Spleen (tissue), 13 donors: Measurements from ENCODE around the gene C7. TPM values are rescaled to one million over a fixed set of nuclear protein-coding genes. Genes with fewer than 3 reads are reported as not detected.
A peak's percentile ranks its signal among the peaks of the same experiment; 100 is the strongest.
"Not testable (repeated sequence)": the region's sequence is repeated elsewhere in the genome, so short reads cannot be mapped to it uniquely, and the experiment has no call there.

Source experiments
- DNase-seq: peaks from one replicate; pipeline ENCODE4 v3.0.0-alpha.2; 2020
- H3K27ac ChIP-seq, 8 donors: fragments of 200-600 bp; sonication (generic) in 7 of 8; 1 replicate in 4 of 8; 2 replicates in 4 of 8; pipeline versions ENCODE4 v1.5.0 to v1.8.0; 2016 to 2021; ENCODE audit warnings: inconsistent platforms in 4 of 8, mild to moderate bottlenecking in 4 of 8, moderate library complexity in 1 of 8
- H3K27me3 ChIP-seq, 7 donors: fragments of 200-600 bp; sonication (generic) in 6 of 7; replicated peaks in 1 of 7; 1 replicate in 4 of 7; 2 replicates in 3 of 7; pipeline versions ENCODE4 v1.5.0 to v1.8.0; 2016 to 2021; ENCODE audit warnings: inconsistent platforms in 3 of 7, mild to moderate bottlenecking in 1 of 7
- H3K36me3 ChIP-seq, 6 donors: fragments of 200-600 bp; sonication (generic) in 5 of 6; 1 replicate in 4 of 6; 2 replicates in 2 of 6; pipeline versions ENCODE4 v1.5.0 to v1.8.0; 2016 to 2021; ENCODE audit warnings: inconsistent platforms in 2 of 6
- H3K4me1 ChIP-seq, 6 donors: fragments of 200-600 bp; sonication (generic) in 5 of 6; 1 replicate in 3 of 6; 2 replicates in 3 of 6; pipeline versions ENCODE4 v1.5.0 to v1.8.0; 2016 to 2021; ENCODE audit warnings: inconsistent platforms in 3 of 6
- H3K4me3 ChIP-seq, 8 donors: fragments of 200-600 bp; sonication (generic) in 7 of 8; 1 replicate in 4 of 8; 2 replicates in 4 of 8; pipeline versions ENCODE4 v1.5.0 to v1.8.0; 2016 to 2021; ENCODE audit warnings: inconsistent platforms in 4 of 8, mild to moderate bottlenecking in 4 of 8, moderate library complexity in 2 of 8
- H3K9me3 ChIP-seq, 8 donors: fragments of 200-600 bp; sonication (generic) in 7 of 8; 1 replicate in 4 of 8; 2 replicates in 4 of 8; pipeline versions ENCODE4 v1.5.0 to v1.8.0; 2016 to 2021; ENCODE audit warnings: inconsistent platforms in 4 of 8
- CTCF ChIP-seq, 11 experiments: fragments of 200-600 bp in 7 of 11; fragments of 450-650 bp in 4 of 11; sonication (generic) in 4 of 11; IDR thresholded peaks in 8 of 11; conservative IDR thresholded peaks in 3 of 11; 1 replicate in 7 of 11; 2 replicates in 4 of 11; pipeline versions ENCODE4 v1.4.0 to v1.8.0; 2016 to 2021; ENCODE audit warnings: antibody characterized with exemption in 11 of 11, inconsistent platforms in 4 of 11, mild to moderate bottlenecking in 1 of 11
- POLR2A ChIP-seq, 3 donors: fragments of 450-650 bp; IDR thresholded peaks; one replicate each; pipeline ENCODE4 v1.5.1; 2017; ENCODE audit warnings: antibody characterized with exemption in 3 of 3, mild to moderate bottlenecking in 1 of 3
- POLR2AphosphoS5 ChIP-seq, 3 donors: sonication (generic); formaldehyde crosslinking; IDR thresholded peaks; one replicate each; pipeline ENCODE4 v1.5.1; 2017; ENCODE audit warnings: antibody characterized with exemption in 3 of 3
- WGBS, 5 donors: extraction: QIAGEN DNeasy Blood & Tissue Kit in 3 of 5; methylation state at CpG; one replicate each; pipeline versions ENCODE4 v1.1.5 to v1.1.7; 2013 to 2018; 5-methylcytosine and 5-hydroxymethylcytosine counted together
- intact Hi-C: fragments of 100-400 bp; cut with DNase I; formaldehyde crosslinking; loops from one replicate; pipeline ENCODE4 v1.15.0; 2023; ENCODE audit warnings: low total_unique reads
- long read RNA-seq, 2 donors: transcript quantifications; one replicate each; lab custom pipeline, GENCODE V29; 2026
- polyA plus RNA-seq, 3 donors: library from polyadenylated mRNA; stranded (reverse); fragments of 200-250 nt; gene quantifications; one replicate each; pipeline ENCODE4 v1.2.1, GENCODE V29; 2013
- total RNA-seq, 7 donors: library from RNA; depleted of rRNA in 3 of 7; stranded (reverse); fragments of >200 nt in 3 of 7; fragmentation: NEBNext Ultra II Directional in 4 of 7; extraction: Animal tissue kit (Norgen Biotek cat#: 25700) in 4 of 7; gene quantifications; one replicate each; pipeline versions ENCODE4 v1.1.0 to v1.2.1, GENCODE V29; 2016 to 2021
- donor health status: healthy with polysubstance abuse.
- donor health status: DM: no; HTN: no; CAD: no; lungs with moderate emphysema.
- donor health status: DM: no; HTN: no; CAD: no.
- donor health status: Bipolar disorder and iron deficiency.
- donor health status: healthy.
- donor health status: DM: no; HTN: no; CAD: no.
- donor health status: DM: yes; HTN: yes; CAD: no.

C7 gene
- total RNA-seq (100 to 1,000 TPM in 5 of 7 donors, 10 to 100 TPM in 2; 65.0 to 867 (median 344) TPM), polyA plus RNA-seq (10 to 100 TPM; 19.0 to 53.2 (median 32.8) TPM)
- long read RNA-seq, donor 1: 0 reads
- long read RNA-seq, donor 2, full-length matches to known transcripts: 5 of 5 reads
- long read RNA-seq, donor 2, partial matches to known transcripts: 0 of 5 reads
- long read RNA-seq, donor 2, other reads (novel, unspliced or antisense): 0 of 5 reads

- Histone ChIP-seq H3K4me1 (peaks cover 3 to 12% (median 10%) of the 10 kb centered on the region in 6 donors), H3K4me3 (peak within 1 kb of the TSS in 5 of 8 donors; percentile 28 to 57 (median 33)), H3K27ac (peak within 1 kb of the TSS in 5 of 8 donors; percentile 12 to 56 (median 34)), H3K36me3 (no peaks in the 10 kb centered on the region), H3K27me3 (peaks cover 0 to 5% (median 0%) of the 10 kb centered on the region in 7 donors), H3K9me3 (no peaks in the 10 kb centered on the region)
- 25 to 40% (median 27%) methylated on average over 3 of the region's 3 CpGs for WGBS, 5 donors
- intact Hi-C loops: no loop called here
- no peak for TF ChIP-seq CTCF (IDR thresholded peaks at IDR 0.05 in 8 of 11, conservative IDR thresholded peaks at IDR 0.05 in 3 of 11)
- TF ChIP-seq POLR2A (IDR thresholded peaks at IDR 0.05): peak in 1 of 3 donors; percentile 66
- peak in 1 of 3 donors; percentile 54 for TF ChIP-seq POLR2AphosphoS5 (IDR thresholded peaks at IDR 0.05)
- DNase-seq: no peak
Measured at GRCh38 chr5:40909264-40909663, at the start of gene C7. Gene C7 (plus strand): TSS chr5:40909497. CDS start chr5:40909611, 114 bp downstream.

- H3K27me3 ChIP-seq: no peaks in the 10 kb centered on the region
- H3K36me3 ChIP-seq: peaks cover 0 to 6% (median 0%) of the 10 kb centered on the region in 6 donors
- intact Hi-C loops: no loop called here
- H3K27ac ChIP-seq: no peak overlapping the region
- H3K9me3 ChIP-seq: peaks cover 0 to 22% (median 18%) of the 10 kb centered on the region in 8 donors
- H3K4me3 ChIP-seq: no peak overlapping the region
- H3K4me1 ChIP-seq: no peaks in the 10 kb centered on the region
- TF ChIP-seq CTCF (IDR thresholded peaks at IDR 0.05 in 8 of 11, conservative IDR thresholded peaks at IDR 0.05 in 3 of 11) (no peak), POLR2AphosphoS5 (IDR thresholded peaks at IDR 0.05) (no peak), POLR2A (IDR thresholded peaks at IDR 0.05) (no peak)
- DNase-seq: no peak
Measured at GRCh38 chr5:40860711-40861110, 48.6 kb upstream of the C7 start.

- H3K4me3 ChIP-seq, DNase-seq, H3K27me3 ChIP-seq, H3K27ac ChIP-seq, H3K36me3 ChIP-seq, H3K4me1 ChIP-seq, intact Hi-C loops: not testable (repeated sequence)
- WGBS, 5 donors: 88 to 96% (median 91%) methylated on average over 5 of the region's 5 CpGs
- peaks cover 0 to 22% (median 18%) of the 10 kb centered on the region in 8 donors for H3K9me3 ChIP-seq
Measured at GRCh38 chr5:40865004-40865403, 44.3 kb upstream of the C7 start.

DNA sequence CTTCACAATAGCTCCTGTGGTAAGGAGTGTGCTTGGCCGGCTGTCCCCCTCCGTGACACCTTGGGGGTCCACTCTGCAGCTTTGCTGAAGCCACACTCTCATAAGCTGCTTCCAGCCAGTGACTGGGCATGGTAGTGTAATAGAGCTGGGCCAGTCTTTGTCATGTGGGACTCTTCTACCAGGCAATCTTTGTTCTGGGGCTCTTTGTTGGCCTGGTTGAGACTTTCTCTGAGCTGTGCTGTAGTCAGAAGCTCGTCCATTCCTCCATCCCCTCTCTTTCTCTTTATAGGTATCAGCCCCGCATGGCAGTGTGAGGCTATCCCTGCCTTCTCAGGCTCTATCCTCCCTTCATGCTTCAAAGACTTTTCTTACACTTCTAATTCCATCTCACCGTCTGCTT, 42.5 kb upstream of the C7 start:
- no peak for TF ChIP-seq POLR2AphosphoS5 (IDR thresholded peaks at IDR 0.05)
- no peak for TF ChIP-seq POLR2A (IDR thresholded peaks at IDR 0.05)
- TF ChIP-seq CTCF (IDR thresholded peaks at IDR 0.05 in 8 of 11, conservative IDR thresholded peaks at IDR 0.05 in 3 of 11): no peak
- Histone ChIP-seq H3K9me3 (peaks cover 0 to 22% (median 18%) of the 10 kb centered on the region in 8 donors), H3K36me3 (peaks cover 0 to 5% (median 0%) of the 10 kb centered on the region in 6 donors), H3K4me1 (no peaks in the 10 kb centered on the region), H3K4me3 (no peak overlapping the region), H3K27ac (no peak overlapping the region), H3K27me3 (no peaks in the 10 kb centered on the region)
- WGBS, 5 donors: 79 to 94% (median 88%) methylated on average over 5 of the region's 5 CpGs
- intact Hi-C loops: no loop called here
- no peak for DNase-seq
